IMR-90 (cell line): ENCODE data around the gene ARHGEF16. TPM values are rescaled to one million over a fixed set of nuclear protein-coding genes. Genes with fewer than 3 reads are reported as not detected.

ENCODE experiments used
- ATAC-seq: fragments of 200-7000 bp; cut with Tn5 transposase; 2 replicates; pipeline ENCODE4 v1.9.1; 2020; ENCODE audit warnings: low read depth, mild to moderate bottlenecking, moderate library complexity
- BruUV-seq: library from RNA; stranded (reverse); fragments of 400-500 nt; replicated peaks from 2 replicates; lab custom pipeline; 2021; lab: Mats Ljungman, UMichigan
- CTCF ChIA-PET: fragments of 300-600 bp; formaldehyde crosslinking; extraction: SDS; loops from one replicate; lab custom pipeline; 2021; ENCODE audit warnings: antibody characterized with exemption; lab: Yijun Ruan, JAX
- POLR2A ChIA-PET: fragments of 300-600 bp; sonication (Branson Sonifier 250); formaldehyde crosslinking; loops from one replicate; lab custom pipeline; 2022; ENCODE audit warnings: antibody characterized with exemption; ENCODE audit not compliant: unreplicated experiment; lab: Charles Lee
- DNase-seq: peaks from one replicate; pipeline ENCODE4 v3.0.0; 2013
- H2AFZ ChIP-seq: replicated peaks from 2 replicates; pipeline ENCODE3; 2013; ENCODE audit warnings: low read length, mild to moderate bottlenecking; ENCODE audit not compliant: poor library complexity
- H2AK5ac ChIP-seq: 2 replicates; pipeline ENCODE4 v1.6.1; 2013; ENCODE audit warnings: low read depth, low read length, inconsistent platforms
- H2AK9ac ChIP-seq: replicated peaks from 2 replicates; pipeline ENCODE3; 2013; ENCODE audit warnings: mild to moderate bottlenecking, low read depth, low read length, moderate library complexity; ENCODE audit not compliant: poor library complexity
- H2BK120ac ChIP-seq: 2 replicates; pipeline ENCODE4 v1.6.1; 2013; ENCODE audit warnings: low read depth, low read length, inconsistent platforms
- H2BK15ac ChIP-seq: 3 replicates; pipeline ENCODE4 v1.6.1; 2013; ENCODE audit warnings: low read depth, low read length, inconsistent platforms
- H2BK20ac ChIP-seq: 2 replicates; pipeline ENCODE4 v1.6.1; 2013; ENCODE audit warnings: low read depth, mild to moderate bottlenecking, inconsistent platforms, low read length, moderate library complexity
- H2BK5ac ChIP-seq: 2 replicates; pipeline ENCODE4 v1.6.1; 2013; ENCODE audit warnings: mild to moderate bottlenecking, low read depth, low read length, inconsistent platforms; ENCODE audit not compliant: poor library complexity, severe bottlenecking
- H3K14ac ChIP-seq: replicated peaks from 2 replicates; pipeline ENCODE4 v1.6.1; 2013; ENCODE audit warnings: low read depth, low read length, inconsistent platforms
- H3K18ac ChIP-seq: 2 replicates; pipeline ENCODE4 v1.6.1; 2013; ENCODE audit warnings: low read depth, low read length, control low read depth
- H3K23ac ChIP-seq: 2 replicates; pipeline ENCODE4 v1.6.1; 2013; ENCODE audit warnings: low read depth, low read length, inconsistent platforms
- H3K27ac ChIP-seq: 2 replicates; pipeline ENCODE4 v1.5.1; 2013; ENCODE audit warnings: mild to moderate bottlenecking, control low read depth, low read length; ENCODE audit not compliant: insufficient read depth
- H3K27me3 ChIP-seq: 2 replicates; pipeline ENCODE4 v1.6.1; 2013; ENCODE audit warnings: low read length; ENCODE audit not compliant: control insufficient read depth, insufficient read depth
- H3K36me3 ChIP-seq: 2 replicates; pipeline ENCODE4 v1.6.1; 2013; ENCODE audit warnings: low read length, mixed read lengths; ENCODE audit not compliant: control insufficient read depth, insufficient read depth
- H3K4ac ChIP-seq: 2 replicates; pipeline ENCODE4 v1.6.1; 2013; ENCODE audit warnings: low read depth, low read length, inconsistent platforms
- H3K4me1 ChIP-seq: 2 replicates; pipeline ENCODE4 v1.6.1; 2013; ENCODE audit warnings: low read length, mixed read lengths; ENCODE audit not compliant: control insufficient read depth, insufficient read depth
- H3K4me2 ChIP-seq: 2 replicates; pipeline ENCODE4 v1.6.1; 2013; ENCODE audit warnings: low read depth, mild to moderate bottlenecking, control low read depth, low read length, moderate library complexity
- H3K4me3 ChIP-seq: 2 replicates; pipeline ENCODE4 v1.5.1; 2013; ENCODE audit warnings: low read depth, mild to moderate bottlenecking, control low read depth, low read length, moderate library complexity; ENCODE audit not compliant: insufficient read depth
- H3K56ac ChIP-seq: 2 replicates; pipeline ENCODE4 v1.6.1; 2013; ENCODE audit warnings: low read length, inconsistent platforms; ENCODE audit not compliant: insufficient read depth; ENCODE audit errors: extremely low read depth
- H3K79me1 ChIP-seq, 2 experiments: 2 replicates each; pipeline ENCODE4 v1.6.1; 2013; ENCODE audit warnings: low read length in 2 of 2, inconsistent platforms in 1 of 2, low read depth in 1 of 2
- H3K9ac ChIP-seq: 2 replicates; pipeline ENCODE4 v1.6.1; 2013; ENCODE audit warnings: low read depth, low read length, control low read depth
- H3K9me1 ChIP-seq: 2 replicates; pipeline ENCODE4 v1.6.1; 2013; ENCODE audit warnings: low read length, inconsistent platforms; ENCODE audit not compliant: insufficient read depth
- H3K9me3 ChIP-seq: 2 replicates; pipeline ENCODE4 v1.6.1; 2013; ENCODE audit warnings: low read length; ENCODE audit not compliant: control insufficient read depth, insufficient read depth
- H4K20me1 ChIP-seq: 2 replicates; pipeline ENCODE4 v1.6.1; 2013; ENCODE audit warnings: low read length, inconsistent platforms; ENCODE audit not compliant: insufficient read depth
- H4K5ac ChIP-seq: 2 replicates; pipeline ENCODE4 v1.6.1; 2013; ENCODE audit warnings: mild to moderate bottlenecking, low read depth, low read length, control low read depth
- H4K8ac ChIP-seq, 2 experiments: 2 replicates each; pipeline ENCODE4 v1.6.1; 2013; ENCODE audit warnings: low read depth in 2 of 2, low read length in 2 of 2, control low read depth in 1 of 2, inconsistent platforms in 1 of 2
- H4K91ac ChIP-seq: 2 replicates; pipeline ENCODE4 v1.6.1; 2013; ENCODE audit warnings: low read depth, low read length, inconsistent platforms; ENCODE audit not compliant: insufficient read depth
- BHLHE40 ChIP-seq: fragments of 150-350 bp; IDR thresholded peaks from 2 replicates; pipeline ENCODE4 v1.6.1; 2016; ENCODE audit warnings: mild to moderate bottlenecking, low read depth, low read length
- CEBPB ChIP-seq: IDR thresholded peaks from 2 replicates; pipeline ENCODE4 v1.6.1; 2012; ENCODE audit warnings: low read depth, low read length, improper control_type of control experiment
- CHD1 ChIP-seq: IDR thresholded peaks from 2 replicates; pipeline ENCODE4 v1.6.1; 2012; ENCODE audit warnings: low read depth, low read length, improper control_type of control experiment
- MAFK ChIP-seq: IDR thresholded peaks from 2 replicates; pipeline ENCODE4 v1.6.1; 2012; ENCODE audit warnings: low read depth, low read length, improper control_type of control experiment
- MAZ ChIP-seq: IDR thresholded peaks from 2 replicates; pipeline ENCODE4 v1.6.1; 2012; ENCODE audit warnings: low read depth, mild to moderate bottlenecking, low read length, improper control_type of control experiment, moderate library complexity, borderline replicate concordance
- MXI1 ChIP-seq: IDR thresholded peaks from 2 replicates; pipeline ENCODE4 v1.6.1; 2012; ENCODE audit warnings: low read depth, mild to moderate bottlenecking, low read length, moderate library complexity, borderline replicate concordance
- NFE2L2 ChIP-seq: fragments of 150-350 bp; IDR thresholded peaks from 2 replicates; pipeline ENCODE4 v1.6.1; 2016; ENCODE audit warnings: low read depth, mild to moderate bottlenecking, low read length
- RAD21 ChIP-seq: IDR thresholded peaks from 2 replicates; pipeline ENCODE4 v1.6.1; 2012; ENCODE audit warnings: low read length, improper control_type of control experiment
- RFX5 ChIP-seq: IDR thresholded peaks from 2 replicates; pipeline ENCODE4 v1.8.0; 2012; ENCODE audit warnings: low read depth, mild to moderate bottlenecking, low read length, moderate library complexity
- WGBS, 2 experiments: methylation state at CpG; one replicate each; pipeline versions ENCODE4 v1.1.5 to v1.1.7; 2013; ENCODE audit warnings: missing lambda C conversion rate in 2 of 2; ENCODE audit not compliant: insufficient read length in 1 of 2; ENCODE audit errors: extremely low coverage in 2 of 2; 5-methylcytosine and 5-hydroxymethylcytosine counted together
- dilution Hi-C: fragments of 300-500 bp; cut with HindIII; formaldehyde crosslinking; loops from one replicate; pipeline ENCODE4 v1.14.3; 2018; ENCODE audit warnings: low sequenced_read_pairs; ENCODE audit not compliant: unreplicated experiment
- in situ Hi-C: fragments of 300-500 bp; cut with MboI; formaldehyde crosslinking; loops from 3 replicates; pipeline ENCODE4 v1.14.3; 2019; ENCODE audit warnings: low sequenced_read_pairs, inconsistent platforms, mixed read lengths
- intact Hi-C: fragments of 100-400 bp; cut with micrococcal nuclease; formaldehyde crosslinking; loops from 2 replicates; pipeline ENCODE4 v1.10.0; 2022
- polyA plus RNA-seq, 3 experiments: library from polyadenylated mRNA; depleted of rRNA; stranded (reverse); fragments of >200 nt; gene quantifications; 2 replicates each; pipeline ENCODE4 v1.2.3, GENCODE V29; 2012; ENCODE audit warnings: low replicate concordance in 1 of 3
- total RNA-seq: library from RNA; depleted of rRNA; stranded (reverse); fragments of >200 nt; gene quantifications from 2 replicates; pipeline ENCODE4 v1.2.3, GENCODE V29; 2012
- TF ChIP-seq, protein P1 (sequence below): conservative IDR thresholded peaks from 2 replicates; pipeline ENCODE4 v1.5.1; 2012; ENCODE audit warnings: mild to moderate bottlenecking, low read depth, low read length, improper control_type of control experiment
- TF ChIP-seq, protein P2 (sequence below): fragments of 150-350 bp; IDR thresholded peaks from 2 replicates; pipeline ENCODE4 v1.6.1; 2016; ENCODE audit warnings: low read depth, mild to moderate bottlenecking, low read length, moderate library complexity, borderline replicate concordance

The ARHGEF16 gene
- total and polyA plus RNA-seq, 2 of the 4 experiments (the other 2 are of a cell fraction): 0.18 to 0.39 TPM

- 83% methylated on average over 14 of the region's 40 CpGs; no CpG with 5 or more reads in 1 of the 2 experiments for WGBS, 2 experiments
- H2AK5ac ChIP-seq: no peak overlapping the region
- H3K4me2 ChIP-seq: no peak overlapping the region
- intact Hi-C loops: no loop called here
- H2BK15ac ChIP-seq: no peak overlapping the region
- no peak overlapping the region for H3K23ac ChIP-seq
- no peak overlapping the region for H4K5ac ChIP-seq
- no peak for ATAC-seq
- dilution Hi-C loops: no loop called here
- no peak overlapping the region for H3K4ac ChIP-seq
- H3K18ac ChIP-seq: no peak overlapping the region
- BruUV-seq: no TSS peak
- H4K8ac ChIP-seq: no peak overlapping the region
- H4K91ac ChIP-seq: no peak overlapping the region
- no peak overlapping the region for H3K27ac ChIP-seq
- no peak overlapping the region for H2BK20ac ChIP-seq
- ChIA-PET POLR2A (no interaction called here), CTCF (interaction anchor here (0.8 kb wide), 1 partner anchor 9 kb away, joined by 3 read pairs; no protein-coding TSS in a partner anchor)
- H2BK120ac ChIP-seq: no peak overlapping the region
- H2BK5ac ChIP-seq: no peak overlapping the region
- no peaks in the 10 kb centered on the region for H3K79me1 ChIP-seq
- H3K4me1 ChIP-seq: no peaks in the 10 kb centered on the region
- H3K4me3 ChIP-seq: no peak overlapping the region
- no peak for TF ChIP-seq CEBPB
- no peak for TF ChIP-seq MXI1
- TF ChIP-seq, protein P1, sequence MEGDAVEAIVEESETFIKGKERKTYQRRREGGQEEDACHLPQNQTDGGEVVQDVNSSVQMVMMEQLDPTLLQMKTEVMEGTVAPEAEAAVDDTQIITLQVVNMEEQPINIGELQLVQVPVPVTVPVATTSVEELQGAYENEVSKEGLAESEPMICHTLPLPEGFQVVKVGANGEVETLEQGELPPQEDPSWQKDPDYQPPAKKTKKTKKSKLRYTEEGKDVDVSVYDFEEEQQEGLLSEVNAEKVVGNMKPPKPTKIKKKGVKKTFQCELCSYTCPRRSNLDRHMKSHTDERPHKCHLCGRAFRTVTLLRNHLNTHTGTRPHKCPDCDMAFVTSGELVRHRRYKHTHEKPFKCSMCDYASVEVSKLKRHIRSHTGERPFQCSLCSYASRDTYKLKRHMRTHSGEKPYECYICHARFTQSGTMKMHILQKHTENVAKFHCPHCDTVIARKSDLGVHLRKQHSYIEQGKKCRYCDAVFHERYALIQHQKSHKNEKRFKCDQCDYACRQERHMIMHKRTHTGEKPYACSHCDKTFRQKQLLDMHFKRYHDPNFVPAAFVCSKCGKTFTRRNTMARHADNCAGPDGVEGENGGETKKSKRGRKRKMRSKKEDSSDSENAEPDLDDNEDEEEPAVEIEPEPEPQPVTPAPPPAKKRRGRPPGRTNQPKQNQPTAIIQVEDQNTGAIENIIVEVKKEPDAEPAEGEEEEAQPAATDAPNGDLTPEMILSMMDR: no peak
- no peak for TF ChIP-seq NFE2L2
- no peak for TF ChIP-seq RFX5
- TF ChIP-seq, protein P2, sequence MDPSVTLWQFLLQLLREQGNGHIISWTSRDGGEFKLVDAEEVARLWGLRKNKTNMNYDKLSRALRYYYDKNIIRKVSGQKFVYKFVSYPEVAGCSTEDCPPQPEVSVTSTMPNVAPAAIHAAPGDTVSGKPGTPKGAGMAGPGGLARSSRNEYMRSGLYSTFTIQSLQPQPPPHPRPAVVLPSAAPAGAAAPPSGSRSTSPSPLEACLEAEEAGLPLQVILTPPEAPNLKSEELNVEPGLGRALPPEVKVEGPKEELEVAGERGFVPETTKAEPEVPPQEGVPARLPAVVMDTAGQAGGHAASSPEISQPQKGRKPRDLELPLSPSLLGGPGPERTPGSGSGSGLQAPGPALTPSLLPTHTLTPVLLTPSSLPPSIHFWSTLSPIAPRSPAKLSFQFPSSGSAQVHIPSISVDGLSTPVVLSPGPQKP: no peak
- TF ChIP-seq MAFK: no peak
- no peak for TF ChIP-seq RAD21
- TF ChIP-seq CHD1: no peak
- no peak for TF ChIP-seq BHLHE40
- no peak for TF ChIP-seq MAZ
- H3K9me3 ChIP-seq: 0 out of 2 replicates have a peak, but pooled peaks cover 2% of the 10 kb centered on the region
- peaks cover 2% of the 10 kb centered on the region; the same call in 1 of the 2 replicates for H3K27me3 ChIP-seq
- H4K20me1 ChIP-seq: no peaks in the 10 kb centered on the region
- H2AFZ ChIP-seq: no peak overlapping the region
- no peak overlapping the region for H2AK9ac ChIP-seq
- no peaks in the 10 kb centered on the region for H3K9me1 ChIP-seq
- no peak overlapping the region for H3K14ac ChIP-seq
- H3K9ac ChIP-seq: no peak overlapping the region
- no peak for DNase-seq
- in situ Hi-C loops: no loop called here
- H3K36me3 ChIP-seq: no peaks in the 10 kb centered on the region
- no peak overlapping the region for H3K56ac ChIP-seq
Observed at GRCh38 chr1:3434406-3435110, 19.9 kb upstream of the ARHGEF16 start.
